IMR-90 (cell line): Measurements from ENCODE around the gene TMOD2. TPM values are rescaled to one million over a fixed set of nuclear protein-coding genes. Genes with fewer than 3 reads are reported as not detected.

Source experiments
- ATAC-seq: fragments of 200-7000 bp; cut with Tn5 transposase; 2 replicates; pipeline ENCODE4 v1.9.1; 2020; ENCODE audit warnings: low read depth, mild to moderate bottlenecking, moderate library complexity
- BruUV-seq: library from RNA; stranded (reverse); fragments of 400-500 nt; replicated peaks from 2 replicates; lab custom pipeline; 2021; lab: Mats Ljungman, UMichigan
- CTCF ChIA-PET: fragments of 300-600 bp; formaldehyde crosslinking; extraction: SDS; loops from one replicate; lab custom pipeline; 2021; ENCODE audit warnings: antibody characterized with exemption; lab: Yijun Ruan, JAX
- POLR2A ChIA-PET: fragments of 300-600 bp; sonication (Branson Sonifier 250); formaldehyde crosslinking; loops from one replicate; lab custom pipeline; 2022; ENCODE audit warnings: antibody characterized with exemption; ENCODE audit not compliant: unreplicated experiment; lab: Charles Lee
- DNase-seq: peaks from one replicate; pipeline ENCODE4 v3.0.0; 2013
- H2AFZ ChIP-seq: replicated peaks from 2 replicates; pipeline ENCODE3; 2013; ENCODE audit warnings: low read length, mild to moderate bottlenecking; ENCODE audit not compliant: poor library complexity
- H2AK5ac ChIP-seq: 2 replicates; pipeline ENCODE4 v1.6.1; 2013; ENCODE audit warnings: low read depth, low read length, inconsistent platforms
- H2AK9ac ChIP-seq: replicated peaks from 2 replicates; pipeline ENCODE3; 2013; ENCODE audit warnings: mild to moderate bottlenecking, low read depth, low read length, moderate library complexity; ENCODE audit not compliant: poor library complexity
- H2BK120ac ChIP-seq: 2 replicates; pipeline ENCODE4 v1.6.1; 2013; ENCODE audit warnings: low read depth, low read length, inconsistent platforms
- H2BK15ac ChIP-seq: 3 replicates; pipeline ENCODE4 v1.6.1; 2013; ENCODE audit warnings: low read depth, low read length, inconsistent platforms
- H2BK20ac ChIP-seq: 2 replicates; pipeline ENCODE4 v1.6.1; 2013; ENCODE audit warnings: low read depth, mild to moderate bottlenecking, inconsistent platforms, low read length, moderate library complexity
- H2BK5ac ChIP-seq: 2 replicates; pipeline ENCODE4 v1.6.1; 2013; ENCODE audit warnings: mild to moderate bottlenecking, low read depth, low read length, inconsistent platforms; ENCODE audit not compliant: poor library complexity, severe bottlenecking
- H3K14ac ChIP-seq: replicated peaks from 2 replicates; pipeline ENCODE4 v1.6.1; 2013; ENCODE audit warnings: low read depth, low read length, inconsistent platforms
- H3K18ac ChIP-seq: 2 replicates; pipeline ENCODE4 v1.6.1; 2013; ENCODE audit warnings: low read depth, low read length, control low read depth
- H3K23ac ChIP-seq: 2 replicates; pipeline ENCODE4 v1.6.1; 2013; ENCODE audit warnings: low read depth, low read length, inconsistent platforms
- H3K27ac ChIP-seq: 2 replicates; pipeline ENCODE4 v1.5.1; 2013; ENCODE audit warnings: mild to moderate bottlenecking, control low read depth, low read length; ENCODE audit not compliant: insufficient read depth
- H3K27me3 ChIP-seq: 2 replicates; pipeline ENCODE4 v1.6.1; 2013; ENCODE audit warnings: low read length; ENCODE audit not compliant: control insufficient read depth, insufficient read depth
- H3K36me3 ChIP-seq: 2 replicates; pipeline ENCODE4 v1.6.1; 2013; ENCODE audit warnings: low read length, mixed read lengths; ENCODE audit not compliant: control insufficient read depth, insufficient read depth
- H3K4ac ChIP-seq: 2 replicates; pipeline ENCODE4 v1.6.1; 2013; ENCODE audit warnings: low read depth, low read length, inconsistent platforms
- H3K4me1 ChIP-seq: 2 replicates; pipeline ENCODE4 v1.6.1; 2013; ENCODE audit warnings: low read length, mixed read lengths; ENCODE audit not compliant: control insufficient read depth, insufficient read depth
- H3K4me2 ChIP-seq: 2 replicates; pipeline ENCODE4 v1.6.1; 2013; ENCODE audit warnings: low read depth, mild to moderate bottlenecking, control low read depth, low read length, moderate library complexity
- H3K4me3 ChIP-seq: 2 replicates; pipeline ENCODE4 v1.5.1; 2013; ENCODE audit warnings: low read depth, mild to moderate bottlenecking, control low read depth, low read length, moderate library complexity; ENCODE audit not compliant: insufficient read depth
- H3K56ac ChIP-seq: 2 replicates; pipeline ENCODE4 v1.6.1; 2013; ENCODE audit warnings: low read length, inconsistent platforms; ENCODE audit not compliant: insufficient read depth; ENCODE audit errors: extremely low read depth
- H3K79me1 ChIP-seq, 2 experiments: 2 replicates each; pipeline ENCODE4 v1.6.1; 2013; ENCODE audit warnings: low read length in 2 of 2, inconsistent platforms in 1 of 2, low read depth in 1 of 2
- H3K9ac ChIP-seq: 2 replicates; pipeline ENCODE4 v1.6.1; 2013; ENCODE audit warnings: low read depth, low read length, control low read depth
- H3K9me1 ChIP-seq: 2 replicates; pipeline ENCODE4 v1.6.1; 2013; ENCODE audit warnings: low read length, inconsistent platforms; ENCODE audit not compliant: insufficient read depth
- H3K9me3 ChIP-seq: 2 replicates; pipeline ENCODE4 v1.6.1; 2013; ENCODE audit warnings: low read length; ENCODE audit not compliant: control insufficient read depth, insufficient read depth
- H4K20me1 ChIP-seq: 2 replicates; pipeline ENCODE4 v1.6.1; 2013; ENCODE audit warnings: low read length, inconsistent platforms; ENCODE audit not compliant: insufficient read depth
- H4K5ac ChIP-seq: 2 replicates; pipeline ENCODE4 v1.6.1; 2013; ENCODE audit warnings: mild to moderate bottlenecking, low read depth, low read length, control low read depth
- H4K8ac ChIP-seq, 2 experiments: 2 replicates each; pipeline ENCODE4 v1.6.1; 2013; ENCODE audit warnings: low read depth in 2 of 2, low read length in 2 of 2, control low read depth in 1 of 2, inconsistent platforms in 1 of 2
- H4K91ac ChIP-seq: 2 replicates; pipeline ENCODE4 v1.6.1; 2013; ENCODE audit warnings: low read depth, low read length, inconsistent platforms; ENCODE audit not compliant: insufficient read depth
- USF2 ChIP-seq: fragments of 150-350 bp; IDR thresholded peaks from 2 replicates; pipeline ENCODE4 v1.6.1; 2017; ENCODE audit warnings: mild to moderate bottlenecking, antibody characterized with exemption, low read length, low read depth
- WGBS, 2 experiments: methylation state at CpG; one replicate each; pipeline versions ENCODE4 v1.1.5 to v1.1.7; 2013; ENCODE audit warnings: missing lambda C conversion rate in 2 of 2; ENCODE audit not compliant: insufficient read length in 1 of 2; ENCODE audit errors: extremely low coverage in 2 of 2; 5-methylcytosine and 5-hydroxymethylcytosine counted together
- dilution Hi-C: fragments of 300-500 bp; cut with HindIII; formaldehyde crosslinking; loops from one replicate; pipeline ENCODE4 v1.14.3; 2018; ENCODE audit warnings: low sequenced_read_pairs; ENCODE audit not compliant: unreplicated experiment
- in situ Hi-C: fragments of 300-500 bp; cut with MboI; formaldehyde crosslinking; loops from 3 replicates; pipeline ENCODE4 v1.14.3; 2019; ENCODE audit warnings: low sequenced_read_pairs, inconsistent platforms, mixed read lengths
- intact Hi-C: fragments of 100-400 bp; cut with micrococcal nuclease; formaldehyde crosslinking; loops from 2 replicates; pipeline ENCODE4 v1.10.0; 2022
- polyA plus RNA-seq, 3 experiments: library from polyadenylated mRNA; depleted of rRNA; stranded (reverse); fragments of >200 nt; gene quantifications; 2 replicates each; pipeline ENCODE4 v1.2.3, GENCODE V29; 2012; ENCODE audit warnings: low replicate concordance in 1 of 3
- total RNA-seq: library from RNA; depleted of rRNA; stranded (reverse); fragments of >200 nt; gene quantifications from 2 replicates; pipeline ENCODE4 v1.2.3, GENCODE V29; 2012

Gene TMOD2
- total and polyA plus RNA-seq, 2 of the 4 experiments (the other 2 are of a cell fraction), result 2.8 to 5.4 TPM

GRCh38 chr15:51771773-51772172 is 20.4 kb downstream of the TMOD2 start:
- Histone ChIP-seq H2AFZ (no peak overlapping the region), H3K27ac (no peak overlapping the region), H2BK20ac (no peak overlapping the region), H3K4me3 (no peak overlapping the region), H3K18ac (no peak overlapping the region), H3K4me2 (no peak overlapping the region), H3K9ac (no peak overlapping the region), H3K9me1 (peaks cover 6% of the 10 kb centered on the region; the same call in 1 of the 2 replicates), H3K14ac (no peak overlapping the region), H3K4ac (no peak overlapping the region), H3K56ac (no peak overlapping the region), H4K5ac (no peak overlapping the region), H3K36me3 (peaks cover 9% of the 10 kb centered on the region; the same call in 1 of the 2 replicates), H4K8ac (no peak overlapping the region), H3K9me3 (no peaks in the 10 kb centered on the region), H2AK5ac (no peak overlapping the region), H2BK5ac (no peak overlapping the region), H3K4me1 (no peaks in the 10 kb centered on the region), H4K20me1 (no peaks in the 10 kb centered on the region), H3K23ac (no peak overlapping the region), H2BK15ac (no peak overlapping the region), H4K91ac (no peak overlapping the region), H3K79me1 (no peaks in the 10 kb centered on the region), H2AK9ac (no peak overlapping the region), H2BK120ac (no peak overlapping the region), H3K27me3 (no peaks in the 10 kb centered on the region)
- DNase-seq (no peak), ATAC-seq (no peak)
- CTCF ChIA-PET, result interaction anchor here (1.0 kb wide), 1 partner anchor 122 kb away, joined by 3 read pairs; no protein-coding TSS in a partner anchor
- POLR2A ChIA-PET, result no interaction called here
- WGBS, 2 experiments, result no CpG with 5 or more reads among the region's 1 CpG
- dilution Hi-C loops, result no loop called here
- intact Hi-C loops, result no loop called here
- no peak for TF ChIP-seq USF2
- BruUV-seq, result no TSS peak
- in situ Hi-C loops, result loop anchor here (5.0 kb wide), 1 partner anchor 129 kb away; no protein-coding TSS in a partner anchor
